CD4-positive, alpha-beta T cell (primary cell): ENCODE data around the gene NEK3. TPM values are rescaled to one million over a fixed set of nuclear protein-coding genes. Genes with fewer than 3 reads are reported as not detected.

Experiments used
- ATAC-seq: fragments of 200-7000 bp; cut with Tn5 transposase; one replicate; pipeline ENCODE4 v1.10.0; 2022; ENCODE audit warnings: mild to moderate bottlenecking; ENCODE audit not compliant: poor library complexity
- CTCF ChIA-PET: fragments of 350-600 bp; sonication (Branson Sonifier 250); formaldehyde crosslinking; loops from one replicate; lab custom pipeline; 2021; ENCODE audit warnings: antibody characterized with exemption, inconsistent platforms; lab: Charles Lee
- POLR2A ChIA-PET: fragments of 350-600 bp; sonication (Branson Sonifier 250); formaldehyde crosslinking; loops from one replicate; lab custom pipeline; 2021; ENCODE audit warnings: antibody characterized with exemption, inconsistent platforms; lab: Charles Lee
- DNase-seq, 14 experiments: peaks; one replicate each; pipeline ENCODE4 v3.0.0-alpha.2; 2013 to 2020; ENCODE audit warnings: mixed read lengths in 2 of 14
- H3K27ac ChIP-seq, 2 donors: one replicate each; pipeline versions ENCODE4 v1.5.1 to v1.7.0; 2013; ENCODE audit warnings: low read length in 2 of 2, low read depth in 1 of 2, mild to moderate bottlenecking in 1 of 2
- H3K27me3 ChIP-seq, 2 experiments: 1 replicate in 1 of 2; 2 replicates in 1 of 2; pipeline versions ENCODE4 v1.6.1 to v1.7.0; 2013; ENCODE audit warnings: low read length in 2 of 2, control low read depth in 1 of 2, mild to moderate bottlenecking in 1 of 2, moderate library complexity in 1 of 2; ENCODE audit not compliant: insufficient read depth in 2 of 2, control insufficient read depth in 1 of 2
- H3K36me3 ChIP-seq: one replicate; pipeline ENCODE4 v1.6.1; 2013; ENCODE audit warnings: low read length, control low read depth; ENCODE audit not compliant: insufficient read depth
- H3K4me1 ChIP-seq: one replicate; pipeline ENCODE4 v1.6.1; 2013; ENCODE audit warnings: low read length, control low read depth; ENCODE audit not compliant: insufficient read depth
- H3K4me3 ChIP-seq: one replicate; pipeline ENCODE4 v1.5.1; 2013; ENCODE audit warnings: mild to moderate bottlenecking, low read length, moderate library complexity
- H3K9me3 ChIP-seq, 2 experiments: 1 replicate in 1 of 2; 2 replicates in 1 of 2; pipeline versions ENCODE4 v1.6.1 to v1.7.0; 2013; ENCODE audit warnings: low read length in 2 of 2, mild to moderate bottlenecking in 2 of 2, control low read depth in 1 of 2, moderate library complexity in 1 of 2; ENCODE audit not compliant: control insufficient read depth in 1 of 2, insufficient read depth in 1 of 2
- H3K27ac Mint-ChIP-seq: one replicate; pipeline ENCODE4 v1.8.0; 2020; ENCODE audit warnings: mixed read lengths
- H3K27me3 Mint-ChIP-seq: one replicate; pipeline ENCODE4 v1.8.0; 2021; ENCODE audit warnings: mixed read lengths
- H3K36me3 Mint-ChIP-seq: one replicate; pipeline ENCODE4 v1.8.0; 2021; ENCODE audit warnings: low read depth, mixed read lengths
- H3K4me1 Mint-ChIP-seq: one replicate; pipeline ENCODE4 v1.8.0; 2021; ENCODE audit warnings: low read depth, mixed read lengths
- H3K4me3 Mint-ChIP-seq: one replicate; pipeline ENCODE4 v1.8.0; 2020; ENCODE audit warnings: mild to moderate bottlenecking, mixed read lengths
- H3K9me3 Mint-ChIP-seq: one replicate; pipeline ENCODE4 v1.8.0; 2020; ENCODE audit warnings: mixed read lengths
- CTCF ChIP-seq: fragments of 200-600 bp; IDR thresholded peaks from one replicate; pipeline ENCODE4 v1.8.0; 2022; ENCODE audit warnings: antibody characterized with exemption, mild to moderate bottlenecking
- intact Hi-C, 2 experiments: fragments of 100-400 bp; cut with DNase I in 1 of 2; cut with micrococcal nuclease in 1 of 2; formaldehyde crosslinking; loops; one replicate each; pipeline versions ENCODE4 v1.15.1 to v1.9.0; 2023 to 2025; cut with DNase I, micrococcal nuclease
- total RNA-seq, 174 experiments: library from RNA in 2 of 174; stranded (reverse) in 2 of 174; gene quantifications; one replicate each; pipeline ENCODE4 v1.2.3 and lab custom pipeline; 2021 to 2026

The NEK3 gene
- total RNA-seq, 2 experiments from 2014 or later = 7.0 TPM

GRCh38 chr13:52097197-52097596 is 62.2 kb downstream of the NEK3 start:
- H3K4me3 Mint-ChIP-seq = no peak overlapping the region
- POLR2A ChIA-PET = no interaction called here
- ATAC-seq = no peak

DNA sequence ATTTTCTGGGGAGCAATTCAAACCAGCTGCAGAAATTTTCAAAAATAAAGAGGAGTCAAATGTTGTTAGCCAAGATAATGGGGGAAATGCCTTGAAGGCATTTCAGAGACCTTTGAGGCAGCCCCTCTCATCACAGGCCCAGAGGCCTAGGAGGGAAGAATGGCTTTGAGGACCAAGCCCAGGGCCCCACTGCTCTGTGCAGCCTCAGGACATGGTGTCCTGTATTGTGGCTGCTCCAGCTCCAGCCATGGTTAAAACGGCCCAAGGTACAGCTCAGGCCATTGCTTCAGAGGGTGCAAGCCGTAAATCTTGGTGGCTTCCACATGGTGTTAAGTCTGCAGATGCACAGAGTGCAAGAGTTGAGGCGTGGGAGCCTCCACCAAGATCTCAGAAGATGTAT is 62.6 kb downstream of the NEK3 start:
- ChIA-PET POLR2A (no interaction called here), CTCF (no interaction called here)
- no peak for DNase-seq
- no peaks in the 10 kb centered on the region for H3K36me3 Mint-ChIP-seq
- H3K9me3 Mint-ChIP-seq = no peaks in the 10 kb centered on the region
- no peak overlapping the region for H3K27ac ChIP-seq
- no peaks in the 10 kb centered on the region for H3K27me3 Mint-ChIP-seq
- H3K4me1 Mint-ChIP-seq = no peaks in the 10 kb centered on the region
- no peak for ATAC-seq
- no peak for TF ChIP-seq CTCF
- no peaks in the 10 kb centered on the region for H3K9me3 ChIP-seq
- intact Hi-C loops = no loop called here
- H3K4me3 Mint-ChIP-seq = no peak overlapping the region
- H3K27me3 ChIP-seq = no peaks in the 10 kb centered on the region
- H3K4me1 ChIP-seq = no peaks in the 10 kb centered on the region
- no peak overlapping the region for H3K4me3 ChIP-seq
- no peak overlapping the region for H3K27ac Mint-ChIP-seq
- no peaks in the 10 kb centered on the region for H3K36me3 ChIP-seq

More at GRCh38 chr13:52097197-52097596, 62.2 kb downstream of the NEK3 start:
- Mint-ChIP-seq H3K9me3 (no peaks in the 10 kb centered on the region), H3K27me3 (no peaks in the 10 kb centered on the region), H3K4me1 (no peaks in the 10 kb centered on the region), H3K36me3 (no peaks in the 10 kb centered on the region), H3K27ac (no peak overlapping the region)
- no peaks in the 10 kb centered on the region for H3K36me3 ChIP-seq
- intact Hi-C loops = no loop called here
- TF ChIP-seq CTCF = no peak
- H3K27ac ChIP-seq = no peak overlapping the region
- no peaks in the 10 kb centered on the region for H3K27me3 ChIP-seq
- no peaks in the 10 kb centered on the region for H3K4me1 ChIP-seq
- no peaks in the 10 kb centered on the region for H3K9me3 ChIP-seq
- no peak for DNase-seq
- CTCF ChIA-PET = no interaction called here
- no peak overlapping the region for H3K4me3 ChIP-seq

- Histone ChIP-seq H3K27ac (no peak overlapping the region), H3K4me3 (no peak overlapping the region), H3K36me3 (no peaks in the 10 kb centered on the region), H3K27me3 (no peaks in the 10 kb centered on the region), H3K4me1 (no peaks in the 10 kb centered on the region), H3K9me3 (no peaks in the 10 kb centered on the region)
- intact Hi-C loops = no loop called here
- Mint-ChIP-seq H3K36me3 (no peaks in the 10 kb centered on the region), H3K27me3 (no peaks in the 10 kb centered on the region), H3K4me3 (no peak overlapping the region), H3K9me3 (no peaks in the 10 kb centered on the region), H3K4me1 (no peaks in the 10 kb centered on the region), H3K27ac (no peak overlapping the region)
- POLR2A ChIA-PET = no interaction called here
- ATAC-seq (no peak), DNase-seq (no peak)
- no peak for TF ChIP-seq CTCF
- CTCF ChIA-PET = no interaction called here
Measured at GRCh38 chr13:52096062-52096461, 63.3 kb downstream of the NEK3 start.
